Mammary epithelial cell (primary cell): ENCODE measurements around the gene MEF2C.

Experiments
- CTCF ChIP-seq, 2 donors: IDR thresholded peaks in 1 of 2; conservative IDR thresholded peaks in 1 of 2; 2 replicates each; pipeline ENCODE4 v1.5.1; 2011 to 2012; ENCODE audit warnings: inconsistent platforms in 2 of 2, low read length in 2 of 2, mild to moderate bottlenecking in 2 of 2, control low read depth in 1 of 2, low read depth in 1 of 2; ENCODE audit not compliant: insufficient read depth in 1 of 2; ENCODE audit errors: extremely low read depth in 1 of 2
- EZH2 ChIP-seq: IDR thresholded peaks from 2 replicates; pipeline ENCODE4 v1.6.1; 2012; ENCODE audit warnings: low read length, inconsistent platforms, borderline replicate concordance

- TF ChIP-seq CTCF (conservative IDR thresholded peaks at IDR 0.05 in 1 of 2, IDR thresholded peaks at IDR 0.05 in 1 of 2; ENCODE audit: extremely low read depth in 1 of 2, insufficient read depth in 1 of 2, low read depth in 1 of 2, low read length in 2 of 2) (no peak), EZH2 (no peak)
Observed at GRCh38 chr5:88803309-88803708, 79.7 kb downstream of the MEF2C start.
